HepG2 (cell line): Measurements from ENCODE around the gene LAPTM4A. TPM values are rescaled to one million over a fixed set of nuclear protein-coding genes. Genes with fewer than 3 reads are reported as not detected.

ENCODE experiments used
- AGO1 ChIP-seq: fragments of 200-400 bp; formaldehyde crosslinking; IDR thresholded peaks from 2 replicates; pipeline ENCODE4 v1.6.1; 2017; ENCODE audit warnings: mild to moderate bottlenecking, low read depth, low read length, moderate library complexity; ENCODE audit not compliant: poor library complexity, severe bottlenecking
- AKAP8 ChIP-seq: sonication (generic); formaldehyde crosslinking; IDR thresholded peaks from 2 replicates; pipeline ENCODE4 v1.5.1; 2020; ENCODE audit warnings: mild to moderate bottlenecking, missing genetic modification reagents
- CHD2 ChIP-seq: IDR thresholded peaks from 2 replicates; pipeline ENCODE4 v1.6.1; 2011; ENCODE audit warnings: low read depth, low read length, improper control_type of control experiment
- UBTF ChIP-seq: sonication (generic); formaldehyde crosslinking; IDR thresholded peaks from 2 replicates; pipeline ENCODE4 v1.4.0; 2020; ENCODE audit warnings: mild to moderate bottlenecking, missing genetic modification reagents
- ZMYM3 ChIP-seq: sonication (generic); formaldehyde crosslinking; IDR thresholded peaks from 2 replicates; pipeline ENCODE4 v1.5.1; 2020; ENCODE audit warnings: mild to moderate bottlenecking, missing genetic modification reagents
- ZNF263 ChIP-seq: sonication (generic); formaldehyde crosslinking; IDR thresholded peaks from 2 replicates; pipeline ENCODE4 v1.4.0; 2020; ENCODE audit warnings: missing genetic modification reagents
- ZNF362 ChIP-seq: sonication (generic); formaldehyde crosslinking; IDR thresholded peaks from 2 replicates; pipeline ENCODE4 v1.4.0; 2020; ENCODE audit warnings: missing genetic modification reagents, mild to moderate bottlenecking, borderline replicate concordance
- ZNF430 ChIP-seq: sonication (generic); formaldehyde crosslinking; IDR thresholded peaks from 2 replicates; pipeline ENCODE4 v1.9.0; 2021; ENCODE audit warnings: mild to moderate bottlenecking, missing genetic modification reagents
- ZNF513 ChIP-seq: sonication (generic); formaldehyde crosslinking; conservative IDR thresholded peaks from 2 replicates; pipeline ENCODE4 v1.5.0; 2020; ENCODE audit warnings: missing genetic modification reagents
- ZNF564 ChIP-seq: sonication (generic); formaldehyde crosslinking; IDR thresholded peaks from 2 replicates; pipeline ENCODE4 v1.8.1; 2023; ENCODE audit warnings: mild to moderate bottlenecking, missing genetic modification reagents
- ZNF589 ChIP-seq: sonication (generic); formaldehyde crosslinking; conservative IDR thresholded peaks from 2 replicates; pipeline ENCODE4 v1.8.0; 2022; ENCODE audit warnings: mild to moderate bottlenecking, moderate library complexity, missing genetic modification reagents
- polyA plus RNA-seq, 8 experiments: library from polyadenylated mRNA; depleted of rRNA in 3 of 8; stranded (reverse) in 7 of 8; unstranded in 1 of 8; fragments of >200 nt; fragmentation: Illumina TruSeq in 4 of 8; extraction: Trizol in 4 of 8; gene quantifications; 2 replicates each; pipeline versions ENCODE4 v1.2.1 to v1.2.3, GENCODE V29; 2011 to 2016; ENCODE audit warnings: low read depth in 4 of 8, missing spikeins in 1 of 8, mixed read lengths in 1 of 8; ENCODE audit not compliant: insufficient read depth in 1 of 8
- total RNA-seq, 5 experiments: library from RNA; depleted of rRNA; stranded (reverse); fragments of >200 nt; fragmentation: Illumina TruSeq; extraction: Trizol; gene quantifications; 2 replicates each; pipeline ENCODE4 v1.2.3, GENCODE V29; 2016; ENCODE audit warnings: low read depth in 1 of 5
- TF ChIP-seq, protein P1 (sequence below): sonication (generic); formaldehyde crosslinking; IDR thresholded peaks from 2 replicates; pipeline ENCODE4 v1.8.0; 2022; ENCODE audit warnings: mild to moderate bottlenecking, missing genetic modification reagents, moderate library complexity
- TF ChIP-seq, protein P2 (sequence below): sonication (generic); formaldehyde crosslinking; IDR thresholded peaks from 2 replicates; pipeline ENCODE4 v1.5.0; 2020; ENCODE audit warnings: missing genetic modification reagents, mild to moderate bottlenecking, borderline replicate concordance
- TF ChIP-seq, protein P3 (sequence below): sonication (generic); formaldehyde crosslinking; IDR thresholded peaks from 2 replicates; pipeline ENCODE4 v1.5.1; 2020; ENCODE audit warnings: missing genetic modification reagents, mild to moderate bottlenecking, borderline replicate concordance
- TF ChIP-seq, protein P4 (sequence below): IDR thresholded peaks from 2 replicates; pipeline ENCODE4 v1.4.0; 2020; ENCODE audit warnings: mild to moderate bottlenecking, missing genetic modification reagents

LAPTM4A gene
- total and polyA plus RNA-seq, 2 of the 13 experiments (the other 11 are each of a cell fraction or from before 2014, with no cell fraction given) = 116 to 558 TPM

- TF ChIP-seq UBTF (CRISPR knock-in tag) (peak; percentile 72), CHD2 (no peak), ZNF589 (CRISPR knock-in tag) (peak; percentile 75), ZNF362 (CRISPR knock-in tag) (no peak; the same call in 1 of the 2 replicates), ZNF430 (CRISPR knock-in tag) (no peak; the same call in 1 of the 2 replicates), ZNF513 (CRISPR knock-in tag) (no peak), AKAP8 (CRISPR knock-in tag) (peak; percentile 24; the same call in 1 of the 2 replicates), AGO1 (no peak), ZNF263 (CRISPR knock-in tag) (no peak), ZNF564 (CRISPR knock-in tag) (no peak; the same call in 1 of the 2 replicates), ZMYM3 (CRISPR knock-in tag) (peak; percentile 36; the same call in 1 of the 2 replicates)
- TF ChIP-seq, protein P1, sequence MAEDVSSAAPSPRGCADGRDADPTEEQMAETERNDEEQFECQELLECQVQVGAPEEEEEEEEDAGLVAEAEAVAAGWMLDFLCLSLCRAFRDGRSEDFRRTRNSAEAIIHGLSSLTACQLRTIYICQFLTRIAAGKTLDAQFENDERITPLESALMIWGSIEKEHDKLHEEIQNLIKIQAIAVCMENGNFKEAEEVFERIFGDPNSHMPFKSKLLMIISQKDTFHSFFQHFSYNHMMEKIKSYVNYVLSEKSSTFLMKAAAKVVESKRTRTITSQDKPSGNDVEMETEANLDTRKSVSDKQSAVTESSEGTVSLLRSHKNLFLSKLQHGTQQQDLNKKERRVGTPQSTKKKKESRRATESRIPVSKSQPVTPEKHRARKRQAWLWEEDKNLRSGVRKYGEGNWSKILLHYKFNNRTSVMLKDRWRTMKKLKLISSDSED (CRISPR knock-in tag) = no peak
- TF ChIP-seq, protein P2, sequence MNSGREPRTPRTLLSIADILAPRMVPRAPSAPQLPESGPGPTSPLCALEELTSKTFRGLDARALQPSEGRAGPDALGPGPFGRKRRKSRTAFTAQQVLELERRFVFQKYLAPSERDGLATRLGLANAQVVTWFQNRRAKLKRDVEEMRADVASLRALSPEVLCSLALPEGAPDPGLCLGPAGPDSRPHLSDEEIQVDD (CRISPR knock-in tag) = 0 out of 2 replicates have a peak, but pooled peaks have one; percentile 17
- TF ChIP-seq, protein P3, sequence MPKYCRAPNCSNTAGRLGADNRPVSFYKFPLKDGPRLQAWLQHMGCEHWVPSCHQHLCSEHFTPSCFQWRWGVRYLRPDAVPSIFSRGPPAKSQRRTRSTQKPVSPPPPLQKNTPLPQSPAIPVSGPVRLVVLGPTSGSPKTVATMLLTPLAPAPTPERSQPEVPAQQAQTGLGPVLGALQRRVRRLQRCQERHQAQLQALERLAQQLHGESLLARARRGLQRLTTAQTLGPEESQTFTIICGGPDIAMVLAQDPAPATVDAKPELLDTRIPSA (CRISPR knock-in tag) = 0 out of 2 replicates have a peak, but pooled peaks have one; percentile 43
- TF ChIP-seq, protein P4, sequence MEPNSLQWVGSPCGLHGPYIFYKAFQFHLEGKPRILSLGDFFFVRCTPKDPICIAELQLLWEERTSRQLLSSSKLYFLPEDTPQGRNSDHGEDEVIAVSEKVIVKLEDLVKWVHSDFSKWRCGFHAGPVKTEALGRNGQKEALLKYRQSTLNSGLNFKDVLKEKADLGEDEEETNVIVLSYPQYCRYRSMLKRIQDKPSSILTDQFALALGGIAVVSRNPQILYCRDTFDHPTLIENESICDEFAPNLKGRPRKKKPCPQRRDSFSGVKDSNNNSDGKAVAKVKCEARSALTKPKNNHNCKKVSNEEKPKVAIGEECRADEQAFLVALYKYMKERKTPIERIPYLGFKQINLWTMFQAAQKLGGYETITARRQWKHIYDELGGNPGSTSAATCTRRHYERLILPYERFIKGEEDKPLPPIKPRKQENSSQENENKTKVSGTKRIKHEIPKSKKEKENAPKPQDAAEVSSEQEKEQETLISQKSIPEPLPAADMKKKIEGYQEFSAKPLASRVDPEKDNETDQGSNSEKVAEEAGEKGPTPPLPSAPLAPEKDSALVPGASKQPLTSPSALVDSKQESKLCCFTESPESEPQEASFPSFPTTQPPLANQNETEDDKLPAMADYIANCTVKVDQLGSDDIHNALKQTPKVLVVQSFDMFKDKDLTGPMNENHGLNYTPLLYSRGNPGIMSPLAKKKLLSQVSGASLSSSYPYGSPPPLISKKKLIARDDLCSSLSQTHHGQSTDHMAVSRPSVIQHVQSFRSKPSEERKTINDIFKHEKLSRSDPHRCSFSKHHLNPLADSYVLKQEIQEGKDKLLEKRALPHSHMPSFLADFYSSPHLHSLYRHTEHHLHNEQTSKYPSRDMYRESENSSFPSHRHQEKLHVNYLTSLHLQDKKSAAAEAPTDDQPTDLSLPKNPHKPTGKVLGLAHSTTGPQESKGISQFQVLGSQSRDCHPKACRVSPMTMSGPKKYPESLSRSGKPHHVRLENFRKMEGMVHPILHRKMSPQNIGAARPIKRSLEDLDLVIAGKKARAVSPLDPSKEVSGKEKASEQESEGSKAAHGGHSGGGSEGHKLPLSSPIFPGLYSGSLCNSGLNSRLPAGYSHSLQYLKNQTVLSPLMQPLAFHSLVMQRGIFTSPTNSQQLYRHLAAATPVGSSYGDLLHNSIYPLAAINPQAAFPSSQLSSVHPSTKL = peak; percentile 47; the same call in 1 of the 2 replicates
Measured at GRCh38 chr2:20012282-20013125, 38.9 kb downstream of the LAPTM4A start, which contains the start of gene MATN3 (continued).
